HG02981 (cell line): Measurements from ENCODE around the gene SOX1.

Experiments
- ATAC-seq: cut with Tn5 transposase; IDR thresholded peaks from one replicate; pipeline ENCODE4 v1.9.1; 2021; ENCODE audit warnings: mild to moderate bottlenecking, moderate library complexity; ENCODE audit not compliant: unreplicated experiment

Gene SOX1

DNA sequence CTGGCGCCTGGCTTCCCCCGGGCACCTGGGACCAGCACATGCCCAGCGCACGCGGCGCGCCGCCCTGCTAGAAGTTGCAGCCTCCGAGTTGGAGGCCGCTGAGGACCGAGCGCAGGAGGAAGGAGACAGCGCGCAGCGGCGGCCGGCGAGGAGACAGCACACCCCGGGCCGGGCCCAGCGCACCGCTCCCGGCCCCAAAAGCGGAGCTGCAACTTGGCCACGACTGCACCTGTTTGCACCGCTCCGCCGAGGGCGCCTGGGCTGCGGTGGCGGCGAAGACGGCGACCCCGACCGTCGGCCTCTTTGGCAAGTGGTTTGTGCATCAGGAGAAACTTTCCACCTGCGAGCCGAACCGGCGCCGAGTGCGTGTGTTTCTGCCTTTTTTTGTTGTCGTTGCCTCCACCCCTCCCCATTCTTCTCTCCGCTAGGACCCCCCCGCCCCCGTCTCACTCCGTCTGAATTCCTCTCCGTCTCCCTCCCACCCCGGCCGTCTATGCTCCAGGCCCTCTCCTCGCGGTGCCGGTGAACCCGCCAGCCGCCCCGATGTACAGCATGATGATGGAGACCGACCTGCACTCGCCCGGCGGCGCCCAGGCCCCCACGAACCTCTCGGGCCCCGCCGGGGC is at the start of gene SOX1:
TSS of gene SOX1 (plus strand) at position 34 of the 626 bp plus-strand sequence. CDS start at position 544, 510 bp downstream.
- ATAC-seq = no peak

DNA sequence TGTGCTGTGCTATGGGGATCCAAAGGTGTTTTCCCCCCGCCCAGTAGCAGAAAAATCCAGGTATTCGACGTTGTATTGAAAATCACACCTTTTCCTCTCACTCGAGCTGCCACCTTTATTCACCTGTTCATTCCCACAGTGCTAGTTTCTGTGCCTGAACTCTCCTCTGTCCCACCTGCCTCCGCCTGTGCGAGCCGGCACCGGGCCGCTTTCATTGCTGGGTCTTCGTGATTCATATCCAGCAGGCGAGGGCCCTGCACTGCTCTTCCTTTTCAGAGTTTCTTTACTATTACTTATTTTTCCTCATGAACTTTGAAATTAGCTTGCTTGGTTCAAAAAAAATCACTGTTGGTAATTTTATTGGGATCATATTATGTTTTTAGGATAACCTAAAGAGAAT is 42.4 kb upstream of the SOX1 start:
- no peak for ATAC-seq

DNA sequence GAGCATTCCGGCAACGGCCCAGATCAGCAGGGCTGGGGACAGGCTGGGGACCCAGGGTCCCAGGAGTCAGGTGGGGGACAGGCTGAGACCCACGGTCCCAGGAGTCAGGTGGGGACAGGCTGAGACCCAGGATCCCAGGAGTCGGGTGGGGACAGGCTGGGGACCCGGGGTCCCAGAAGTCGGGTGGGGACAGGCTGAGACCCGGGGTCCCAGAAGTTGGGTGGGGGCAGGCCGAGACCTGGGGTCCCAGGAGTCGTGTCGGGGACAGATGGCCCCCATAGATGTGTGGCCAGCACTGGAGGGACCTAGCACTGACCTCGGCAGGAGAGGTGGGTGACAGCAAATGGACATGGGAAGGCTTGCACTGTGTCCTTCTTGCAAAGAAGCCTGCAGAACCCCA is 39.7 kb upstream of the SOX1 start:
- no peak for ATAC-seq

DNA sequence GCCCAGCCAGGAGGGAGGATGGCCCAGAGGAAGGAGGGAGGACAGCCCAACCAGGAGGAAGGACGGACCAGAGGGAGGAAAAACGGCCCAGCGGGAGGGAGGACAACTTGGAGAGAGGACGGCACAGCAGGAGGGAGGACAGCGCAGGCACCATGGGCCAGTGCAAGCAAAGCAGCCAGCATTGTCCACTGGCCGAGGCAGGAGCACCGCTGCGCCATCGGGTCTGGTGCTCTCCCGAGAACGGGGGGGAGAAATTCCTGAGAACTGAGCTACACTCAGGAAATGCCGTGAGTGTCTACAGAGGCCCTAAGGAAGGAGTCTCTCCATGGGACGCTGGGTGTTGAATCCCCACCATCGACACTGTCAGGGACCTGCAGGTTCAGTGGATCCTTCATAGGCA is 38.5 kb upstream of the SOX1 start:
- no peak for ATAC-seq

DNA sequence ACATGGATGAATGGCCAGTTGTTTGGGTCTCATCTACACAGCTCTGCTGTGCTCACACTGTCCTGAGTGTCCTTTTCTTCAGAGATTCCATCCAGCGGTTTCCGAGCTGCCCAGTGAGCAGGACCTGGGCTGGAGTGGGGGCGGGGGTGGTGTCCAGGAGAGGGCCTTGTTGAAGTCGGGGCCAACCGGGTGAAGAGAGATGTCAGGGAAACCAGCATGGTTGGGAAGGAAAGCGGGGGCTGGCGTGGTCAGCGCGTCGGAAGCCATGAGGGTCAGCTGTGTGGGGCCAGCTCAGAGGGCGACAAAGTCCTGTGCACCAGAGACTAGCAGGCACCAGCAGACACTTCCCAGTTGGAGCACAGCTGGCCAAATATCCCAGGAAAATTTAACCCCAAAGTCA is 37.8 kb upstream of the SOX1 start:
- ATAC-seq = no peak

DNA sequence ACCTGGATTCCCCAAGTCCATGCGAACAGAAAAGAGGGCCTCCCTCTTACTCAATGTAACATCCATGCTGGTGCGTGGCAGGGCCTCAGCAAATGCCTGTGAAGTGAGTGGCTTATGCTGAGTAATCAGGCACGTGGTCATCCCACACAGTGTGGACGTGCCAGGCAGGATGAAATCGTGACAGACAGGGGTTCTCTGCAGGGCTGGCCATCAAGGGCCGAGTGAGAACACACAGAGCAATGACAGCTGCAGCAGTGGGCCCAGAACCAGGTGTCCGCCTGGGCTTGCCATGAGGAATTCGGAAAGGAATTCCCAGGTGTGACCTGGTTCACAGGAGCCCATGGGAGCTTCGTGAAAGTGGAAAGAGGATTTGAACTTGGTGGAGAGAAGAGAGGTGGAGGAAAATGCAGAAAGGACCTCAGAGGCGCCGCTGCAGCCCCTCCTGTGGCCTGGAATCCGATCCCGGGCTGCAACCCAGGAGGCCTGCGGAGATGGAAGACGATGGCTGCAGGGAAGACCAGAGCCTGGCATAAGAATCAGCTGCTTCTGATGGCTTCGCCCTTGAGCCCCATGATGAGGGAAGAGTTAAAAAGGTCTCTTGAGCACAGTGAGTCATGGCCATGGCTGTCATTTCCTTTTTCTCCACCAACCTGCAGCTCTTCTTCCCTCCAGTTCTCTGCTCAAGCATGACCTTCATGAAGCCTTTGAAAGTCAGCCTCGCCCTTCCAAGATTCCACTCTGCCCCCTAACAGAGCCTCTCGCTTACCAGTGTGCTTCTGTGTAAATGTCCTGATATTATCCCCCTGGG is 34.6 kb upstream of the SOX1 start:
- no peak for ATAC-seq

DNA sequence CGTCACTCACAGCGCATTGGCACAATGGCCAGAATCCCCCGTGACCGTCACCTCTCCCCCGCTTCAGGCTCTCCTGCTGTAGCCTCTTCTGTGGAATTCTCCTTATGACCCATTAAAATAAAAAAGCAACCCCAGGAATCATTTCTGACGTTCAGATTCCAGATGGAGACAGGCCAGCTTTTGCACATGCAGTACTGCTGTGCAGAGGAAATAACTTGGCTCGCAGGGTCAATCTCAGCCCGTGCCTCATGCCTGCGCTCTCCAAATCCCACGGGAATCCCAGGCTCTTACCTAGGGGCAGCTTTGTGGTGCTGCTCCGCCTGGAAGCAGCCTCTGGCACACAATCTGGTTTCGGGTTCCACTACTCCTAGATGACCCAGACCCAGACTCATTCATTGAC is 32.7 kb upstream of the SOX1 start:
- no peak for ATAC-seq

DNA sequence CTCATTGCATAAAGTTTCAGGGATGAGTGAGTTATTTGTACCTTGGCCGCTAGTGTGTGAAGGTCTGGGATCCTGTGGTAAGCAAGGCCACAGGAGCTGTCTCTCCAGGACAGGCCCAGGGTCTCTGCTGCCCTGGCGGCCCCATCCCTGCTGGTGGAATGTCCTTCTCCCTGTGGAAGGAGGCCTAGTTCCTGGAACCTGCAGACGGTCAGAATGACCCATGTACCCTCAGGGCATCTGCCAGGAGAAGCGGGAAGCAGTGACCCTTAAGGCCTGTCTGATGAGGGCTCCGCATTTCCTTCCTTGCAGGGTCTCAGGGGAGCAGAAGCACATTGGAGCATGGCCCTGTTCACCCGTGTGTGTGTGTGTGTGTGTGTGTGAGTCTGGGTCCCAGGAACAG is 32.1 kb upstream of the SOX1 start:
- no peak for ATAC-seq

DNA sequence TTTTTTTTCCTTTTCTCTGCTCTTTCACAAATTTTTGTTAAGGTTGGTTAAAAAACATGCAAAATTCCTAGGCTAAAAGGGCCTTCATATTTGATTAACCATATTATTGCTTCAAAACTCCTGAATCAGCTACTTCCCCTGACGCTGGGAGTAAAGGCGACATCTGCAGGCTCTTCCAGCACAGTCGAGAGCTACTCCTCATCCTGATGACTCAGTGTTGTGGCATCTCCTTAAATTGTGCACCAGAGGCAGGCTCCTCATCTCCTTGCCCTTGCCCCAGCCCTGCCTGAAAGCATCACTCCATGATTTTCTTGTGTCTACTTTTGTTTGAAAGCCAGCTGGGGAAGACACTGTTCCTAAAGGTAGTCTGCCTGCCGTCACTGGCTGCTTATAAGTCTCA is 24.5 kb upstream of the SOX1 start:
- no peak for ATAC-seq

DNA sequence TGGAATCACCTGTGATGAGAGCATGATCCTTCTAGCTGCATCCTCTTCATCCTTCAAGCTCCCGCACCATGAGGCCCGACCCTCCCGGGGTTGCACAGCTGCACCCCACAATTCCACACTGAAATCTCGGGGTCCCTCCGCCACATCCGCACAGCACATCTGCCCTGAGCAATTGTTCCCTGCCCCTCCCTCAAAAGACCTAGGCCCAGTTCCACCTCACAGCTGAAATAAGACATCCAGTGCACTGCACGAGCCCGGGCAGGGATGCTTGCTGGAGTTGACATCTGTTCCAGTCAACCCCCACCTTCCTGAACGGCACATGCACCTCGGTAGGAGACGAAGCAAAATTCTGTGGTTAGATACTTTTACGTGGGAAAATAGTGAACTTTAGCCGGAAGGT is 14.7 kb upstream of the SOX1 start:
- ATAC-seq = no peak

DNA sequence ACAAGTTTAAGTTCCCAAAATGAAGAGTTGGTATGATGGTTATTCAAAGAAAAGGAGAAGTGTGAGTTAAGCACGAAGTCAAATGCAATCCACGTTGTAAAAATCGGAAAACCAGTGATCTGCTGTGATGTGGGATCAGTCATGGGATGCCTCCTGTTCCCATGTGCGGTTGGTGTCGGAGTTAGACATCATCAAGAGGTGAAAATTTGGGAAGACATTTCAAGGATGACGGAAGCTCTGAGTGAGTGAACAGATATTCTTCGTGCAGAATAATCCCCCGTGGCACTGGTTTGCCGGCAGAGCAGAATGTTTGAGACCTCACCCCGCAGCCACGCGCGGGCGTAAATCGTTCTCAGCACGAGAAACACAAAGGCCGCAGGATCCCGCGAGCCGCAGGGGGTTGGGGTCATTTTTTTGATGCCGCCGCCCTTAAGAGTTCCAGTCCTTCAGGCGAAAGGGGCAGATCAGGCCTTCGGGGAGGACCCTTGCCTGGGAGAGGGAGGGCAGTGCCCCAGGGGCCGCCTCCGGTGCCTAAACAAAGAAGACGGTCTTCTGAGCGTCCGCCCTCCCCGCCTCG is 13.7 kb upstream of the SOX1 start:
- no peak for ATAC-seq

DNA sequence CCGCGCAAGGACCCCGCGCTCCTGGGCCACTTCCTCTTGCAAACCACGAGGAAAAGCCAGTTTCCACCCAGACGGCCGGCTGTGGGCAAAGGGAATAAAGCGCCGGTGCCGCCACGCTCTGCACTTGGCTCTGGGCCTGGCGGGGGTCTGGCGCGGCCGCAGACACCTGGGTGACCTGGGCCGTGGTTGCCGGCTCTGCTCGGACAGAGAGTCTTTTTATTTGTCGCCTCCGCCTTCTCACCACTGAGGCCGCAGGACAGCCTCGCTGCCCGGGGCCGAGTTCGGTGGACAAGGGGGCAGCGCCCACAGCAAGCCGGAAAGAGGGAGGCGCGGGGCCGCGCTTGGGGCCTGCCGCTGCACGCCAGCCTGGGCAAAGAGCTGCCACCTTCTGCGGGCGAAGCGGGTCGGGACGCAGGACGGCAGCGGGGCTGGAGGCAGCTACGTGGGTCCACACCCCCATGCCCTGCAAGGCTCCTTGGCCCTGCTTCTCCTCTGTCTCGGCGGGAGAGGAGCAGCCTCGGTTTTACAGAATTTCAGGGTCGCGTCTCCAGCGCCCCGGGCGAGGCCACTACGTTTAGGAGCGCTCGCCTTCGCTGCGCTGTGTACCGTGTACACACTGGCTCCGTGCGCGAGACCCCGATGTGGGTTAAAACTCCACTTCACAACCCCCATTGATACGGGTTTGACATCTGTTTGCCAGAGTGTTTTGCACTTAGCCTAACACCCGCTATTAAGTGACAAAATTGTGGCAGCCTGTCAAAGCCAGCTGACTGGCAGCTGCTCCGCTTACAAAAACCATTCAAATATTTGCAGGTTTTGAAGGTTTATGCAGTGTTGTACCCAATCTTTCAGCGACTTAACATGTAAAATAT is 13.0 kb upstream of the SOX1 start:
- ATAC-seq = no peak

DNA sequence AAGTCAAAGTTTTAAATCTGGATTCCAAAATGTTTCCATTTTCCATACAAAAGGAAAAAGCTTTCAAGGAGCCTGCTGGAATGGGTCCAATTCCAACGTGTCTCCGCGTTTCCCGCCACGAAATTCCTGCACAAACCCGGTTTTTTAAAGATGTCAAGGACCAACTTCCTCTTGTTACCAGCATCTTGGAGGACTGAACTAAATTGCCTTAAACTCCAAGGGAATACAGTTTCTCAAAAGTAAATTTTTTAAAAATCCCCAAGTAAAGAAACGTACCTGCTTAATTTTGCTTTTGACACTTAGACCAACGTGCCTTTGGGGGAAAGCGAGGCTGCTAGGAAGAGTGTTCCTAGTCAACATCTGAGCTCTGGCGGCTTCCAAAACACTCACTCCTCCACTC is 12.3 kb upstream of the SOX1 start:
- ATAC-seq = no peak

DNA sequence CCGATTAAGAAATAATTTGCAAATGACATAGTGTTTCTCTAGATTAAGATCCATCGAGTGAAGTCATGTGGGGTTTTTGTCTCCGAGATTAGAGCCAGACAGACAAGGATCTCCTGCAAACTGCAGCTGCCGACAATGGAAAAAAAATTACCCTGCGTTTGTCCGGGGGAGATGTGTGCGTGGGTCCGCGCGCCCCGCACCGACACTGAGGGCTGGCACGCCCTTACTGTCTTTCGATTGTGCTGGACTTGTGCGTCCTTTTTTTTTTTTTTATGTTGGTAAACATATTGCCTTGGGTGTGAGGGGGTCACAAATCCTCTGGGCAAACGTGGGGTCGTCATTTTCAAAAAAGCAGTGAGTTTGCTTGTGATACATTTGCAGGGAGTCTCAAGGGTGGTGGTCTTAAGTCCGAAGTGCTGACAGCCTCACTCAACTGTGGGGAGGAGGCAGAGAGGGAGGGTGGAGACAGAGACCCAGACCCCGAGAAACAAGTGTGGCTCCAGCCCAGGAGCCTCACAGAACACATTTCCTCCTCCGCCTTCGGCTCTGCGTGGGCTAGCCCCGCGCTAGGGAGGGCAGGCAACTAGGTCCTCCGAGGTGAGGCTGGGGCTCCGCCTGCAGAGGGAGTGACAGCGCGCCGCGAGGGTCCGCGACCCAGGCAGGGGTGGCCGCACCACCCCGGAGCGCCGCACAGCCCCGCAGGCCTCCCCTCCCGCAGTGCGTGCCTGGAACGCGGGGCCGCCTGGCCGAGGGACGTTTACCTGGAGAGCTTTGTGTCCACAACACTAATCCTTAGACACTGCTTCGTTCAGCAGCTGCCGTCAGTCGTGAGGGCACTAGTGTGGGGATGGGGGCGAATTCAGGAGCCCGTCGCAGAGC is 11.7 kb upstream of the SOX1 start:
- no peak for ATAC-seq

DNA sequence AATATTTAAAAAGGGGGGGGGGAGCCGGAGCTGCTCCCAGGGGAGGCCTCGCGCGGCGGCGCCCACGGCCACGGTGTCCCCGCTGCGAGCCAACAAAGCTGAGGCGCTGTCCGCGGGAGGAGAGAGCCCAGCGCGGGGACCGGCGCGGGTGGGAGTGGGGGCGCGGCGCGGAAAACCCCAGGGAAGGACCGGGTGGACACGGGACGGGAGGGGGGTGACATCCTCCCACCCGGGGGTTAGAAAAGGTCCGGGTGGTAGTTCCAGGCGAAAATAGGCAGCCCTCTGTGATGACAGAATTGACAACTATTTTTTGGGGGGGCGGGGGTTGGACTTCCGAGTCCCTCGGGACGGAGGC is 11.1 kb upstream of the SOX1 start:
- no peak for ATAC-seq

DNA sequence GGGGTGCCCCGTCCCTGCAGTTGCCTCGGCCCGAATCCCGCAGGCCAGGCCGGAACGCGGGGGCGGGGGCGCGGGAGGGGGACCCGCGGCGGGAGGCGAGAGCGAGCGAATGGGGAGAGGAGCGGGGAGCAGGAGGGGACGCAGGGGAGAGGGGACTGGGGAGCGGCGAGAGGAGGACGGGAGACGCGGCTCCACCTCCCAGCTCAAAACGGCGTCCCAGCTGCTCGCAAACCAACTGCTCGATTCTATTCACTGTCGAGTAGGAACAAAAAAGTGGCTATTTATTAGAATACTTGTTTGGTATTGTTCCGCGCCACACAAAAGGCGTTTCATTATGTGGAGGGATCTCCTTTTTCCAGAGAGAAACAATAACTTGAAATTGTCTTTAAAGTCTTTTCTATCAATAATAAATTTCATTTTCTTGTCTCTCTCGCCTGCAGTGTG is 10.6 kb upstream of the SOX1 start:
- no peak for ATAC-seq

DNA sequence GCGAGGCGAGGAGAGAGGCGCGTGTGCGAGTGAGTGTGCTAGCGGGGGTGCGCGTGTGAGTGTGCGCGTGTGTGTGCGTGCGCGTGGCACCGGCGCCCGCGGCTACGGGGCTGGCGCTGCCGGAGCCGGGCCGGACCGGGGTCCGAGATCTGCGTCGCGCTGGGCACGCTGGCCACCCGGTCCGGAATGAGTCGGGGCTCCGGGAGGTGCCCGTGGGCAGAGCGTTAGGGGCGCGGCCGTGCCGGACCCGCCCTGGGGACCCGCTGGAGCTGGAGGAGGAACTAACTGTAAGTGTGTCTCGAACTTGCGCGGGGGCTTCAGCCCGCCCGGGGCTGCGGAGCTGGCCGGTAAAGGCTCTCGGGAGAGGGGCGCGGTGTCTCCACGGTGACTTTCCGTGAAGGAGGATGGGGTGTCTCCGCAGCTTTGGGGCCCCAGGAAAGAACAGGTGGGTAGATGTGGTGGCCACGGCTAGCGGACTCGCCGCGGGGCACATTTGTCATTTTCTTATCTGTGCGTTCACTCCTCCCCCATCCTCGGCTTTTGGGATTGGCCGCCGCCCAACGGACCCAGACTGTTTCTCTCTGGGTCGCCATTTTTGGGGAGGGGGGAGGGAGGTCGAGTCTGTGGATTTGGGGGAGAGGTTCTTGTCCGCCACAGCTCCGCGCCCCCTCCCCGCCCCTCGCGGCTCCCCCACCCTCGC is 10.1 kb upstream of the SOX1 start:
- no peak for ATAC-seq

DNA sequence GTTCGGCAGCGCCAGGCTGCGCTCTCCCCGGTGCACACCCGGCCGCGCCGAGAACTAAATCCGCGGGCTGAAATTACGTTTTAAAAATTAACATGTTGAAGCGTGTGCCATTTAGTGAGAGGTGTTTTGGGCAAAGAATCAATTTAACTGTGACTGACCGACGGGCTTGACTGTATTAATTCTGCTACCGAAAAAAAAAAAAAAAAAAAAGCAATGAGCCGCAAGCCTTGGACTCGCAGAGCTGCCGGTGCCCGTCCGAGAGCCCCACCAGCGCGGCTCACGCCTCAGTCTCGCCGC is 9.6 kb upstream of the SOX1 start:
- ATAC-seq = no peak

DNA sequence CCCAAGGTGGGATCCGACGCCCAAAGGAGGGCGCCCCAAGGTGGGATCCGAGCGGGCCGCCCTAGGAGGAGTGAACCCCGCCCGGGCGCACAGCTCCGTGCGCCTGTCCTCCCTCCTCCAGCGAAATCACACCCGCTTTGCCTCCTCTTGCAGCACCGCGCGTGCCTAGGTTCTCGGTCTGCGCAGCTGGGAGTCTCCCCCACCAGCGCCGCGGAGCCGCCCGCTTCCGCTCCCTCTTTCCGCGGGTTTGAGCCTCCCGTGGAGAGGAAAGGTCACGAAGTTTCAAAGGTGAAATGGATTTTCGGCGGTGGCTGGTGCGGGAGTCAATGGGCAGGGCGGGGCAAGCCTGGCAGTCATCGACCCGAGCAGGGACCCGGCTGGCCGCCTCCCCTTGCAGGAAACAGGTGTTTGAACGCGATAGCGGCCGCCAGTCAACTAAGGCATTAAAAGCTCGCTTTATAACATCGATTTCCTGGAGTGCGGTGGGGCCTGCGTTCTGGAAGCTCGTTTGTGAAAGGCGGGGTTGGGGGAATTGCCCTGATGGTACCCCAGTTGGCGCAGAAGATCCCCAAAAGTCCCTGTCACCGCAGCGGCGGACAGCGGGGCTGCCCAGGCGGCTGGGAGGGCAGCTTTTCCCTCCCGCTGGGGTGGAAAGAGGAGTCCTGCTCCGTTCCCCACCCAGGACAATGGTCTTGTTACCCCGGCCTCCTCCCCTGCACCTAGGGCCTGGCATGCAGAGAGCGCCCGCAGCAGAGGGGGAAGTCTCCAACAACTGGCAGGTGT is 9.0 kb upstream of the SOX1 start:
- no peak for ATAC-seq
